OCI-LY1 (cell line): ENCODE results near the gene MMP2.

Experiments
- CTCF ChIP-seq: fragments of 200-600 bp; sonication (generic), shearing (Covaris generic); IDR thresholded peaks from 2 replicates; pipeline ENCODE4 v1.5.1; 2017; ENCODE audit warnings: mild to moderate bottlenecking, antibody characterized with exemption, low read length, moderate library complexity, mixed read lengths
- EZH2 ChIP-seq: fragments of 200-600 bp; sonication (generic), shearing (Covaris generic); IDR thresholded peaks from 2 replicates; pipeline ENCODE4 v1.8.0; 2017; ENCODE audit warnings: borderline replicate concordance, mixed run types, mild to moderate bottlenecking, antibody characterized with exemption, low read length, moderate library complexity, mixed read lengths

DNA sequence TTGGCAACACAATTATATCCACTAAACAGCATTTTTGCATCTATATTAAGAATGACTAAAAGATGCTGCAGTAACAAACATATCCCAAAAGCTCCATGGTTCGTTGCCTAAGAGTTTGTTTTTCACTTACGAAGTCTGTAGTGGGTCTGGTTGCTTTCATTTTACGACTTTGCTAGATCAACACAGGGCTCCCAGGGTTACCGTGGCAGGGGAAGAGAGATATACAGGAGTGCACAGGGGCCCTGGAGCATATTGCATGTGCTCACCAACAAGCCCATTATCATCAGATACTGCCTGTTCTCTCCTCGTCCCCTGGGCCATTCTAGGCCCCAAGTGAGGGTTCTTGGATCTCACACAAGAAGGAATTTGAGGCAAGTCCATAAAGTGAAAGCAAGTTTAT is 3.1 kb upstream of the MMP2 start:
- TF ChIP-seq CTCF, result no peak
- no peak for TF ChIP-seq EZH2
